Thymus (tissue), 11 donors: ENCODE data around the gene LARGE1. TPM values are rescaled to one million over a fixed set of nuclear protein-coding genes. Genes with fewer than 3 reads are reported as not detected.

Experiments used
- DNase-seq, 9 donors: peaks; one replicate each; pipeline ENCODE4 v3.0.0-alpha.2; 2013; ENCODE audit warnings: low spot score in 9 of 9, low read depth in 6 of 9, missing footprints in 1 of 9
- H3K27ac ChIP-seq, 2 donors: one replicate each; pipeline ENCODE4 v1.5.1; 2013; ENCODE audit warnings: control low read depth in 1 of 2, low read depth in 1 of 2, low read length in 1 of 2, mild to moderate bottlenecking in 1 of 2, moderate library complexity in 1 of 2
- H3K27me3 ChIP-seq, 2 donors: one replicate each; pipeline ENCODE4 v1.5.1; 2013; ENCODE audit warnings: low read length in 1 of 2; ENCODE audit not compliant: control insufficient read depth in 2 of 2, insufficient read depth in 1 of 2
- H3K36me3 ChIP-seq, 2 donors: one replicate each; pipeline ENCODE4 v1.5.1; 2013; ENCODE audit warnings: low read length in 1 of 2, mild to moderate bottlenecking in 1 of 2, moderate library complexity in 1 of 2; ENCODE audit not compliant: control insufficient read depth in 2 of 2, insufficient read depth in 2 of 2
- H3K4me1 ChIP-seq, 2 donors: one replicate each; pipeline ENCODE4 v1.5.1; 2013; ENCODE audit warnings: low read length in 2 of 2; ENCODE audit not compliant: control insufficient read depth in 2 of 2, insufficient read depth in 2 of 2
- H3K4me3 ChIP-seq, 2 donors: one replicate each; pipeline ENCODE4 v1.5.1; 2013; ENCODE audit warnings: low read length in 2 of 2, control low read depth in 1 of 2, mild to moderate bottlenecking in 1 of 2
- H3K9me3 ChIP-seq, 2 donors: one replicate each; pipeline ENCODE4 v1.5.1; 2013; ENCODE audit warnings: low read length in 1 of 2, mild to moderate bottlenecking in 1 of 2; ENCODE audit not compliant: control insufficient read depth in 2 of 2, insufficient read depth in 1 of 2
- WGBS: extraction: QIAGEN DNeasy Blood & Tissue Kit; methylation state at CpG from one replicate; pipeline ENCODE4 v1.1.7; 2013; 5-methylcytosine and 5-hydroxymethylcytosine counted together
- polyA plus RNA-seq: library from polyadenylated mRNA; stranded (reverse); fragments of 200-250 nt; gene quantifications from one replicate; pipeline ENCODE4 v1.2.3, GENCODE V29; 2013
- total RNA-seq: library from RNA; stranded (reverse); fragments of 120-200 nt; gene quantifications from one replicate; pipeline ENCODE4 v1.2.4, GENCODE V29; 2013
- donor health status: healthy.

Gene LARGE1
- total and polyA plus RNA-seq, 2 donors, result 1.8 to 3.1 TPM

DNA sequence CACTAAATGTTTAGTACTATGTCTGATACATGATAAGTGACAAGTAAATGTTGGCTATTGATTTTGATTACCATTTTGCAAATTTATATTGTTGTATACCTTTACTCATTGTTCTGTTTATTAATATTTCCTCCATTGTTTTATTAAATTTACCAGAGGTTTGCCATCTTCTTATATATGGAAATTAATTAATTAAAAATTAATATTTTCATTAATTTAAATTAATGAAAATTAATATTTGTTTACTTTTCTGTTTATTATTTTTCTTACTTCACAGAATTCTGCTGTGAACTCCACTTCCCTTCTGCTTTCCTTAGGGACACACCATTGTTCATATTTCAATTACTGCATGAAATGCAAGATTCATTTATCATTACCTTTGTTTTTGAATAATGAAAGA, 331.0 kb downstream of the LARGE1 start:
- H3K36me3 ChIP-seq, result no peaks in the 10 kb centered on the region
- DNase-seq, result no peak
- no peak overlapping the region for H3K4me3 ChIP-seq
- H3K27me3 ChIP-seq, result no peaks in the 10 kb centered on the region
- H3K27ac ChIP-seq, result no peak overlapping the region
- no peaks in the 10 kb centered on the region for H3K4me1 ChIP-seq
- no peaks in the 10 kb centered on the region for H3K9me3 ChIP-seq

DNA sequence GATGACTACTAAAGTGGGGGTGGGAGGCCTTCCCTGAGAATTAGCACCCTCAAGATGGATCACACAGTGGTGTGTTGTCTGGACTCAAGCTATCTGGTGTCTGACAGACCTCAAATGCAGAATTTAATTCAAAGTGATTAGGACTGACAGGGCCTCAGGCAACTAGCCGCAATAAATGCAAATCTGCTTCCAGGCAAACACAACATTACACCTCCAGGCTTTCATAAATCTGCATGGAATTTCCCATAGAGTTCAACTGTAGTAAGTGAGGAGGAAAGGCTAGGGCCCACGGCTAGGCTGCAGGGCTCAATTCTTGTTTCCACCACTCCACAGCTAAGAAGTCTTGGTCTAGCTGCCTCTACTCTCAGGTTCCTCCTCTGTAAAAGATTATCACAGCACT, 331.4 kb downstream of the LARGE1 start:
- over 99% methylated on average over 2 of the region's 2 CpGs for WGBS
- Histone ChIP-seq H3K27me3 (no peaks in the 10 kb centered on the region), H3K36me3 (no peaks in the 10 kb centered on the region), H3K27ac (no peak overlapping the region), H3K4me1 (no peaks in the 10 kb centered on the region), H3K9me3 (no peaks in the 10 kb centered on the region), H3K4me3 (no peak overlapping the region)
- DNase-seq, result no peak

DNA sequence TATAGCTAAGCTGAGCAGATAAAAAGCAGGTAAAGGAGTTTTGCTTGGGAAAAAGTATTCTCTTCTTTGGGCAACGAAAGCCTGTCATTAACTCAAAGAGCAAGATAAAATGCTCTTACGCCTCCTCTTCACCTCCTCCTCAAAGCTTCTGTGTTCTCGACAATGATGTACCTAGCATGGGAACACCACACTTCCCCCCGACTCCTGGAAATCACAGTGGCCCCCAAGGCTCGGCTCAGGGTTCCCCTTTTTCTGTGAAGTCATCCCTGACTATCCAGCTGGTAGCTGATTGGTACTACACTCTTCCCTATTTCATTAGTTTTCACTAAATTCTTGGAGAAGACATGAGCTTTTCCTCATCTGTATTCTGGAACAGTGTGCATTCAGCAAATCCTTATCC, 336.1 kb downstream of the LARGE1 start:
- H3K4me1 ChIP-seq, result no peaks in the 10 kb centered on the region
- WGBS, result 50% methylated on average over 5 of the region's 5 CpGs
- H3K27ac ChIP-seq, result no peak overlapping the region
- H3K27me3 ChIP-seq, result no peaks in the 10 kb centered on the region
- no peaks in the 10 kb centered on the region for H3K9me3 ChIP-seq
- no peaks in the 10 kb centered on the region for H3K36me3 ChIP-seq
- no peak for DNase-seq
- no peak overlapping the region for H3K4me3 ChIP-seq

DNA sequence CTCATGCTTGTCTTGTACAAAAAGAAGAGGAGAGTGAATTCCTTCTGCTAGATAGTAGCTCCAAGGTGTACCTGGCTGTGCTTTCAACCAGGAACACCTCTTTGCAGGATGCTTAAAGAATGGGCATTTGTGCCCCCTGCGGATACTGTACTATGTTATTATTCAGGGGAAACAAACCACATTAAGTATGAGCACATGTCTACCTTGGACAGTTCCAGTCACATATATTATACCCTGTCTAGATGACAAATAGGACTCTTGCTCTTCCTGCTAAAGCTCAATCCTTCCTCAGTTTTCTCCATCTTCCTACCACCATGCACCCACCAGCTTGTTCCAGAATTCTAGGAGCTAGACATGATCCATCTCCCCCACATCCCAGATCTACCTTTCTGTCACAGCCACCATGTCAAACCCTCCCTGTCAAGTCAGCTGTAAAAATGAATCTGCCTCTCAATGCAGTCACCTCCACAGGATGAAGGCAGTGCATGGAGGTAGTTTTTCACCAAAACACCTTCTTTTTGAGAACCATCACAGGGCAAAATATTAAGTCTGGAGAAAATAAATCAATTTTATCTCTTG, 337.4 kb downstream of the LARGE1 start:
- Histone ChIP-seq H3K36me3 (no peaks in the 10 kb centered on the region), H3K9me3 (no peaks in the 10 kb centered on the region)
- no peak for DNase-seq

DNA sequence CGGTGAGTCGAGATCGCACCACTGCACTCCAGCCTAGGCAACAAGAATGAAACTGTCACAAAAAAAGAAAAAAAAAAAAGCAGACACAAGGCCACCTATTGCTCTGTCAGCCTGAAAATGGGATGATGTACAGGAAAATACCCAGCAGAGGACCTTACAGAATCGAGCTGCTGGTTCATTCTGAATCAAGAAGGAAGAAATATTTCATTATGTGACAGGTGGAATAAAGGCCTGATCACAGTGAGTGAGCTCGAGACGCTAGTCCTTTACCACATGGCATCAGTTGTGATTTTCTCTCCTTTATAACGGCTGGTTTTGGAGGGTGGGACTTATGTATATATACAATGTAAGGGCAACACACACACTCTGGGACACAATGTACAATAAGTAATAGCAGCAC, 340.0 kb downstream of the LARGE1 start:
- 79% methylated on average over 7 of the region's 7 CpGs for WGBS
- Histone ChIP-seq H3K4me3 (no peak overlapping the region), H3K27ac (no peak overlapping the region), H3K9me3 (no peaks in the 10 kb centered on the region), H3K27me3 (no peaks in the 10 kb centered on the region), H3K36me3 (no peaks in the 10 kb centered on the region), H3K4me1 (no peaks in the 10 kb centered on the region)
- no peak for DNase-seq

More for the DNA sequence above, 337.4 kb downstream of the LARGE1 start:
- H3K4me3 ChIP-seq, result no peak overlapping the region
- WGBS, result 98% methylated on average over 1 of the region's 1 CpG
- no peak overlapping the region for H3K27ac ChIP-seq
- no peaks in the 10 kb centered on the region for H3K4me1 ChIP-seq
- H3K27me3 ChIP-seq, result no peaks in the 10 kb centered on the region

DNA sequence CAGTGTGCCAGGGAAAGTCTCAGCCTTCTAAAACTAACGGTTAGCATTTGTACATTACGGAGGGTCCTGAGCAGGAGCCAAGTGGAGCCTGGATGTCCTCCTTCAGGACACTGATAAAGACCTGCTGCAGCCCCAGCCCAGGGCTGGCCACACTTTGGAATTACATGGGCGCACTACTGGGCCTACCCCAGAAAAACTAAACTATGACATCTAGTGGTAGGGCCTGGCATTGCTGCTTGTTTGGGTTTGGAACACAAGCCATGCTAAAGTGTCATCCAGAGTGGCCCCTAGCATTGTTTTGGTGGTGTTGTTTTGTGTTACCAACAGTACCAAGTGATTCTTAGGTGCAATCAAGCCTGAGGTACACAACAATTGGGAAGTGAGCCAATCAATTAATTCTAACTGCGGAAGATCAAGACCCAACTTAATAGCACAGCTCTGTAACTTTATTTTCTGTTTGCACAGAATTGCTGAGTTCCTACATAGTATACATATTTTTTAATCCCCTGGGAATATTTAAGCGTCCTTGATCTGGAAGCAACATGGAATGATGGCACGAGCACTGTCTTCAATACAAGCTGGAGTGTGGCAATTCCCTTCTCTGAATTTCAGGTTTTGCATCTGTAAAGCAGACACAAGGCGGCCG, 340.7 kb downstream of the LARGE1 start:
- H3K27me3 ChIP-seq, result no peaks in the 10 kb centered on the region
- no peaks in the 10 kb centered on the region for H3K9me3 ChIP-seq
- H3K36me3 ChIP-seq, result no peaks in the 10 kb centered on the region
- no peak overlapping the region for H3K4me3 ChIP-seq
- WGBS, result 74% methylated on average over 8 of the region's 8 CpGs
- peak in 7 of 9 donors; percentile 4 to 47 (median 20) for DNase-seq
- H3K4me1 ChIP-seq, result no peaks in the 10 kb centered on the region
- no peak overlapping the region for H3K27ac ChIP-seq

DNA sequence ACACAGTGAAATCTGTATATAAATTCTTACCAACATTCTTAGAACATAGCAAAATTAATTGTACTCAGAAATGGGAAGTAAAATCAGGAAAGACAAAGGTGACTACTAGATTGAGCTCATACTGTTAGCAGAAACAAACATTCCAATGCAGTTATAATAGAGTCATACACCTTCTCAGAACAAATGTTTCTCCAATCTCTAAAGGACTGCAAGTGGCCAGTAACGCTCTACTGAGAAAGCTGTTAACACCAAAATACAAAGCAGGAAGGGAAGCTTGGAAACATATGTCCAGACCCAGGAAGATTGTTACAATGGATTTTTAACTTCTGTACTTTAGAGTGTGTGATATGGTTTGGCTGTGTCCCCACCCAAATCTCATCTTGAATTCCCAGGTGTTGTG, 341.5 kb downstream of the LARGE1 start:
- no peak for DNase-seq
- H3K4me3 ChIP-seq, result no peak overlapping the region
- no peaks in the 10 kb centered on the region for H3K27me3 ChIP-seq
- whole genome bisulfite sequencing, result 82% methylated on average over 1 of the region's 1 CpG
- H3K4me1 ChIP-seq, result no peaks in the 10 kb centered on the region
- H3K9me3 ChIP-seq, result no peaks in the 10 kb centered on the region
- no peak overlapping the region for H3K27ac ChIP-seq
- no peaks in the 10 kb centered on the region for H3K36me3 ChIP-seq

DNA sequence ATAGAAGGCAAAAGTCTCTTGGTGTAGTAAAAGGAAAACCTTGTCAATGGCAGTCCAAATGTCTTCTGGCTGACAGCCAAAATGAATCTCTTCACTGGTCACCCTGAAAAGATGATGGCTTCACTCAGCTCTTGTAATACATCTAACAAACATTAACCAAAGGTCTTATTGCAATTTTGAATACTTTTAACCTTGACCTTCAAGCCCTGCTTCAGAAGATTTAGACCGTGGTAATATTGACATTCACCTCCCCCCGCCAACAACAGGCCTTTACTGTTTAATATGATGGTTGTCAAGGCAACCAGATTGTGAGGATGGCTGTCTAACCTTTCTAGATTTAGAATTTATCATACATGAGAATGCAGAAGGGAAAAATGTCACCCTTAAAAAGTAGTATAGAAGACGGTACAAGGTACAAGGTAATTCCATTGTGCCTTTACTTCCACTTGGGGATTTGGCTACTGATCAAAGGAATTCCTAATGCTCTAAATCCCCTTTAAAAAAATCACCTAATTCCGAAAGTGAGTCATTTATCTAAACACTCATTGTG, 342.3 kb downstream of the LARGE1 start:
- H3K27ac ChIP-seq, result no peak overlapping the region
- no peak overlapping the region for H3K4me3 ChIP-seq
- no peaks in the 10 kb centered on the region for H3K36me3 ChIP-seq
- no peaks in the 10 kb centered on the region for H3K27me3 ChIP-seq
- no peaks in the 10 kb centered on the region for H3K9me3 ChIP-seq
- H3K4me1 ChIP-seq, result no peaks in the 10 kb centered on the region
- DNase-seq, result no peak
- 92% methylated on average over 4 of the region's 4 CpGs for WGBS

DNA sequence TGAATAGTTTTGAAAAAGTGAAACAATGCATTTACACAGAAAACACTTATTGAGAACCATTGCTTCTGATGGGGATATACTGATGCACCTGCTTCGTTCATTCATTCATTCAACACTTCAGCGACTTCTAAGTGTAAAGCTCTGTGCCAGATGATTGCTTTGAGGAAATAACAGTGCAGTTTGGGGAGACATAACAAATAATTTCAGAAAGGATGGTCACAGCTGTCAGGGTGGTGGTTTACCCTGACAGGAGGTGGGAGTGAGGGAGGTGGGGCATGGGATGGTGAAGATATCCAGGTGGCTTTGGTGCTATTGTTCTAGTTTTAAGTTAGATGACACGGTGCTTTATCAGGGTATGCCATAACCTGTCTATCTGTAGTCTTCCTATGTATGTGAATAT, 344.1 kb downstream of the LARGE1 start:
- no peak overlapping the region for H3K27ac ChIP-seq
- H3K36me3 ChIP-seq, result no peaks in the 10 kb centered on the region
- DNase-seq, result no peak
- H3K4me3 ChIP-seq, result no peak overlapping the region
- H3K9me3 ChIP-seq, result no peaks in the 10 kb centered on the region
- H3K27me3 ChIP-seq, result no peaks in the 10 kb centered on the region
- no peaks in the 10 kb centered on the region for H3K4me1 ChIP-seq
- 84% methylated on average over 3 of the region's 3 CpGs for WGBS
